Left renal pelvis (tissue), 4 donors: ENCODE measurements around the gene PSMD5. TPM values are rescaled to one million over a fixed set of nuclear protein-coding genes. Genes with fewer than 3 reads are reported as not detected.

ENCODE experiments used
- DNase-seq, 4 donors: peaks; one replicate each; pipeline ENCODE4 v3.0.0-alpha.2; 2013; ENCODE audit warnings: low read depth in 4 of 4, low spot score in 3 of 4
- polyA plus RNA-seq, 4 donors: library from polyadenylated mRNA; unstranded; fragments of 120-200 nt; gene quantifications; one replicate each; pipeline ENCODE4 v1.2.1, GENCODE V29; 2013; ENCODE audit not compliant: insufficient read length in 4 of 4

PSMD5 gene
- polyA plus RNA-seq, 4 donors: 28.7 to 36.7 (median 33.8) TPM

DNA sequence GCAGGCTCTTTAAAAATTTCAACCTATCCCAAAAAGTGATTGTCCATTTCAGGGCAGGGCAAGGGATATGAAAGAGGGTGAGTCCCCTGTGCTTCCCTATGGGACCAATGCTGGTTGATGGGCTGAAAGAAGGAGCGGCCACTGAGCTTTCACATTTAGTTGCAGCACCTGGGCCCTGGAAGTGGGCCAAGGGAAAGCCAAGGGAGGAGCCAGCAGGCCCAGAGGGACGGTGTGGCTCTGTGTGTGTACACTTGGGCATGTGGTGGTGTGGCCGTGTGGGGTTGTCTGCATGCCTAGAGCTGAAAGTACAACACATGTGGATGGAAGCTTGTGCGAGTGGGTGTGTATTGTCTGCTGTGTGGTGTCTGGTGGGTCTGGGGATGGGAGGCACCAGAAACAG is 14.0 kb upstream of the PSMD5 start:
- DNase-seq: no peak

DNA sequence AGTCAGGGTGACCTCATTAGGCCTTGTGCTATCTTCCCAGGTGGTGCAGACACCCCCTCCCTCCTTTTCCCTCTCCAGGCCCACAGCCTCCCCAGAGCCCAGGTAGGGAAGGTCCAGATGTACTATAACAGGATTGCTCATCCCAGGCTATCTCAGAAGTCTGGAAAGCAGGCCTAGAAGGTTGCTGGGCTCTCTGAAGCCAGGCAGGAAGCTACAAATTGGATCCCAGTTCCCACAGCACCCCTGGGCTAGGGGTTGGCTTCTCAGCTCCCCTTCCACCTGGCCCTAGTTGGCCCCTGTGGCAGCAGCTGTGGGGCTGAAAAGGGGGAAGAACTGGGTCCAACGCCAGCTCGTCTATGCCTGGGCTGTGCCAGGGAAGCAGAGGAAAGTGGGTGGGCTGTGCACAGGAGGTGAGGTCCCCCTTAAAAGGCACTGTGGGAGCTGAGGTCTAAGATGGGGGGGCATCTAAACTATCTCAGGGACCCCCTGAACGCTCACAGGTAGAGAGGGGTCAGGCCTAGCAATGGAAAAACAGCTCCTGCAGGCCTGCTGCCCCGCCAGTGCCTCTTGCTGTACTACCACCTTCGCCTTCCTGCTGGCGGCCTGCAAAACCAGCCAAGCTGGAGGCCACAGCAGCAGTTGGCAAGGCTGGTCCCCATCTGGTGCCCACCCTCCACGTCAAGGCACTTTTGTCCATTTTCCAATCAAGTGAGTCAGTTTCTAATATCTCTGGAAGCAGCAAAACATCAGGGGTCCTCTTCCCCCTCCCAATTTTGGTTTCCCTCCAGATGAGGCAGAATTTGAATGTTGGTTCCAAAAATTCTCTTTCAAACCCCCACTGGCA is 13.3 kb upstream of the PSMD5 start:
- DNase-seq: no peak

DNA sequence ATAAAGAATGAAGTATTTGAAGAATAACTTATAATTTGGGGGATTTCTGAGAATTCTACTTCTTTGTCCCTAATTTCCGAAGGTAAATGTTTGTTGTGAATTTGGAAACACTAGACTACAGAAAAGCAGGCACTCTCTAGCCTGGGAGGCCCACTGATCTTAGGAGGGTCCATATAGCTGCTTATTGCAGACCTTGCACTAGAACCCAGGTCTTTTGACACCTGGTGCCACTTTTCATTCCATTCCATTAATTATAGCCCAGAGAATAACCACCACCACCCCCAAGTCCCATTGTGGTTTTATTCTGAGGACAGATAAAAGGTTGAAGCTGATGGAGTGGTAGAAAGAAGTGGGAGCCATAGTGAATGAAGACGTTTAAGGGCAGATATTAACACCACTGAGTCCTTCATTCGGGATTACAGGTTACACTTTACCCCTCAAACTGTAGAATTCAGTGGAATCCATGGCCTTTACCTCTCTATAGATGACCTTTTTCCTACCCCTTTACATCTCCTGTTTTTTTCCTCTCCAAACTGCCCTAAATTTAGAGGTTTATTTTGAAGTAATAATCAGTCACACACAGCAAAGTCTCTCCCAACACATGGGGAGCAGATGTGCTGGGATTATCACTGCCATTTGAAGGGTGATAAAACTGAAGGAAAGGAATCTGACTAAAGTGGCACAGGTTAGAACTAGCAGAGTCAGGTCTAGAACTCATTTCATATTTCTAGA is 12.0 kb upstream of the PSMD5 start:
- DNase-seq: no peak

DNA sequence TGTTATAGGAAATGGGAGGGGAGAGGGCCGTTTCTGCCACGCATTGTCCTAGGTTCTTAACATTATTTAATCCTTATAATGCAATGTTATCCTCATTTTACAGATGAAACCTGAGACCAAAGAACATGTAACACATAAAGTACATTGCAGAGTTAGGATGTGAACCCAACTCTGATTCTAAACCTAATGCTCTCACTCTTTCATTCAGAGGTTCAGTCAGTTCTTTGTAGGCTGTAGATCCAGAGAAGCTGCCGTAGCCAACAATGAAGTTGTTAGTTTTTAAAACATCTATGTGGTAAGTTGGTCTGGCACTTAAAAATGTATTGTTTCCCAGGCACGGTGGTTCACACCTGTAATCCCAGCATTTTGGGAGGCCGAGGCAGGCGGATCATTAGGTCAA is 10.5 kb upstream of the PSMD5 start:
- DNase-seq: no peak

DNA sequence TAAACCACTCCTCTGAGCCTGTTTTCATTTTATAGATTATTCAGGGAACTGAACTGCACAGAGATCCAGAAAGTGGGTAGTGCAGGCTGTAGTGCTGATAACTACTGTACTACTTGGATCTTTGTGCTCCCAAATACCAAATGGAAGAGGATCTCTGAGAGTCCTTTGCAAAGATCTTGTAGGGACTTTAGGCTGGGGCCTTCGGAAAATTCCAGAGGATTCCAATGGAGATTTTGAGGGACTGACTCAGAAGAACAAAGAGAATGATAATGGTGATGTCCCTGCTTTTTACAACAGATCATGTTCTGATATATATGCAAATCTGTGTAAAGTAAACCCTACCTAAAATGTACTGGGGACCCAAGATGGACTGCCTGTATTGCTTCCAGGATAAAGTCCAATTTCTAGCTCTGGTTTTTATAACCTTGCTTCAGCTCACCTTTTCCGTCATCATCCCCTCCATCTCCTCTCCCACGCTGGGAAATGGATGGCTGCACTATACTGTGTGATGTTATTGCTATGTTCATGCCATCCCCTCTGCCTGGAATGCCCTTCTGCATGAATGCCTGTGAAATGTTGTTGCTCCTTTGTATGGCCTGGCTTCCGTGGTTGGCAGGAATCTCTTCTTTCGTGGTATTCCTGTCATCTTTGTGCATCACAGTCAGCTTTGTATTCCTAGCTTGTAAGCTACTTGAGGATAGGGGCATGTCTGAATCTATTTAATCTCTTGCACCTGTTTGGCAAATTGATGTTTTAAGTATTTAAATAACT is 9.7 kb upstream of the PSMD5 start:
- DNase-seq: peak in 1 of 4 donors; percentile 27

DNA sequence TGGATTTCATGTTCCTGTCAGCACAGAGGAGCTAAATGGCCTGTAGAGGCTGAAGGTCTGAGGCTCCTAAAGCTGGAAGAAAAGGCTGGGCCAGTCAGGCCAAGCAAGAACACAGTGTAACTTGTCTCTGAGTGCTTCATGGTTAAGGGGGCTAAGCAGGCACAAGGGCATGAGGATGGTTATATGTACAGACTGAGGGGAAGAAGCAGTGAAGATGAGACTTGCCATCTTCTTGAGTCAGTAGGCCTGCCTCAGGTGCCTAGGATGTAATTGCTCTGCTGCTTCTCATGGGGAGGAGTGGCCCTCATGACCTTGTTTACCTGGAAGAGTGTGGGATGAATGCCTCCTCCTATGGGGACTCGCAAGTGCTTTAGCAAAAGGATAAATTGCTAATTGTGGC is 8.7 kb upstream of the PSMD5 start:
- no peak for DNase-seq

DNA sequence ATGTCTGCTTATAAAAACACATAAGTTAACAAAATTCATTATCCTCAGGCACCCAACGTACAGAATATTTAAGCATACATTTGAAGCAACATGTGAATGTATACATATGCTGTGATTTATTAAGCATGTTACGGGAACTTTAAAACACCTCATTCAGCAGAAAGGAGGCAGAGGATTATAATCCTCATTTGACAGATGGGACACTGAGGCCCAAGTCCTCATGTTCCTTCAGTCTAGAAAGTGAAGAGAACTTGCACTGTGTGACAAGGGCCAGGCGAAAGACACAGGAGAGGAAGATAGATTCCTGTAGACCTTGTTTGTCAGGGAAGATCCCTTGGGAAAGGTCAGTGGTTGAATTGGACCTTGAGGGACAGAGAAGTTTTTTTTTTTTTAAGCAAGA is 7.6 kb upstream of the PSMD5 start:
- DNase-seq: no peak

DNA sequence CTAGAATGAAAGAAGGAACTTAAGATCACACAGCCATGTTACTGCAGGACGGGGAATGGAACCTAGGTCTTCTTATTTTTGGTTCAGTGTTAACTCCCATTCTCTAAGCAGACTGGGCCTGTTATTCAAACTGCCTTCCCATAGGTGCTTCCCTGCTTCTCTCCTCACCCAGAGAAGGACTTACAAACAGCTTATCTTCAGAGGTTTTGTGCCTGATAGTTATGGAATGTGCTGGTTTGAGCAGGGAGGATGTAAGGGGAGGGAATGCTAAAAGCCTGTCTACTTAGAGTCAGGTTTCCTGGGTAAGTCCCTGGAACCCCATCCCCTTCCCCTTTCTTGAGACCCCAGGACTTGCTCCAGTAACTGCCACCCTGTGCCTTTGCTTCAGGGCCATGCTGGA is 4.2 kb upstream of the PSMD5 start:
- no peak for DNase-seq

DNA sequence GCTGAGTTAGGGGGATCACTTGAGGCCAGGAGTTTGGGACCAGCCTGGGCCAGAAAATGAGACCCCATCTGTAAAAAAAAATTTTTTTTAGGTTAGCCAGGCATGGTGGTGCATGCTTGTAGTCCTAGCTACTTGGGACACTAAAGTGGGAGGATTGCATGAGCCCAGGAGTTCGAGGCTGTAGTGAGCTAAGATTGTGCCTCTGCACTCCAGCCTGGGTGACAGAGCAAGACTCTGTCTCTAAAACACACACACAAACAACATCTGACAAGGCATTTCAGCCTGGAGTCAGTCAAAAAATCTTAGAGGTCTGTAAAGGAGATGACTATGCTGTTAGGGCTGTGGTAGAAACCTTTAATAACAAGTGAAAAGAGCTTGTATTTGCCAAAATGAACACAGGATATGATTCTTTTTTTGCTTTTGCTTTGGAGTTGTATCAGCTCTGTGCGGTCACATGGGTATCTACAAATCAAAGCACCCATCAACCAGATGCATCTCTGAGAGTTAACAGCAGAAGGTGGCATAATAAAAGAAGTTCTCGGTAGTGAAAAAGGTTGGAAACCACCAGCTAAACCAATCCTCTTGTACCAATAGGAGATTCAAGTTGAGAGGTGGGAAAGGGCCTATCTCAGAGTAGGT is 3.6 kb upstream of the PSMD5 start:
- no peak for DNase-seq

DNA sequence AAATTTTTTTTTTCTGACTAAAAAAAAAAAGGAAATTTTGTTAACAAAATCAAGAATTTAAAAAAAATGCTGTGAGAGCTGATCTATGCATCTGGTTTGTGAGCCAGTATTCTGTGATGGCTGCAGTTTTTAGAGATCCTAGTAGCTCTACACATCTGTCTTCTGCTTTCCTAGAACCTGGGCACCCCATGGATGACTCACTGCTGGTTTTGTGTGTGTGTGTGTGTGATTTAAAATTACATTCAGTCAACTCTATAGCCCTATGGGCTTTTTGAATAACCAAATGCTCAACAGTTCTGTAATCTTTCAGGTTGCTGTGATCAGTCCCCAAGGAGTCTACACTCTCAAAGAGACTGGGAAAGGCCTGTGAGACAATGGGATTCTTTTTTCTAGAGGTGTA is 2.5 kb upstream of the PSMD5 start:
- no peak for DNase-seq

DNA sequence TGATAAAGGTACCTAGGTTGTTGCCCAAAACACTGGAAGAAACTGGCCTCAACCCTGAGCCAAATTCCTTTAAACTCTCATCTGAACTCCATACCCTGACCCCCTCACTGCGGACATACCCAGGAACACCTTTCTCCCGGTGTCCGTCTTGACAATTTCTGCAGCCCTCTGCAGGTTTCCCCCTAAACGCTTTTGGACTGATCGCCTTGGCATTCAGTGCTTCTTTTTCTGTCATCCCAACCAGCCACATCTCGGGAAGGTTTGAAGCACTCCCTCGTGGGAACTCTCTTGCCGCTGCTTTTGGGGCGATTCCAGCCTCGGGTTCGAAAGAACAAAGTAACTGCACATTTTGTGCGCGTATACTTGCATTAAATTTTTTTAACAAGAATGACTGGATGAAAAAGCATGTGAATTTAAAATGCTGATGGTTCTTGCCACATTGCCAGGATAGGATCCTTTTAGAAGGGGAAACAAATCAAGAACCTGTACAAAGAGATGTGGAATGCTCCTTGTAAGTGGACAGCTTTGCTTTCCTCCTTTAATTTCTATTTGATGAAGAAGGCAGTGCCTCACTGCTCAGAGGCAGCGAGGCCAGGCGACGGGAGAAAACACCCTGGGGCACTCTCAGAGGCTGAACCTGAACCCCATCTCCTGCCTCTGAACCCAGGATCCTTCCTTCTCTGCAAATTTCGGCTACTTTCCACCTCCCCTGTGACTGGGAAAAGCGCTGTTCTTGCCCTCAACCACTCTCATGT is 615 bp downstream of the PSMD5 start:
- DNase-seq: peak in 3 of 4 donors; percentile 6 to 19 (median 10)

DNA sequence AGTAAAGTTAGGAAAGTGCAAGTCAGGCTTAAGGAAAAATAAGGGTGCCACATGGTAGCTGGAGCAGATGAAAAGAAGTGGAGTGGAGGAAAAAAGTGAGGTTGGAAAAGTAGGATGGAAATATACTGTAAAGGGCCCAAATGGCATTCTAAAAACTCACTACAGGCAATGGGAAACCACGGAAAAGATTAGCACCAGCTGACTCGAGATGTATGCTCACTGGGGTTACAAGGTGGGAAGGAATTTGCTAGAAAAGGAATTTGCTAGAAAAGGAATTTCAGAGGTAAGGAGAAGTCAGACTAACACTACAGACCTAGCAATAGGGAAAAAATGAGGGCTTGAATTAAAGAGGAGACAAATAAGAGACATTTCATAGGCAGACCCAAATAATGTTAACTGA is 3.6 kb downstream of the PSMD5 start:
- no peak for DNase-seq

DNA sequence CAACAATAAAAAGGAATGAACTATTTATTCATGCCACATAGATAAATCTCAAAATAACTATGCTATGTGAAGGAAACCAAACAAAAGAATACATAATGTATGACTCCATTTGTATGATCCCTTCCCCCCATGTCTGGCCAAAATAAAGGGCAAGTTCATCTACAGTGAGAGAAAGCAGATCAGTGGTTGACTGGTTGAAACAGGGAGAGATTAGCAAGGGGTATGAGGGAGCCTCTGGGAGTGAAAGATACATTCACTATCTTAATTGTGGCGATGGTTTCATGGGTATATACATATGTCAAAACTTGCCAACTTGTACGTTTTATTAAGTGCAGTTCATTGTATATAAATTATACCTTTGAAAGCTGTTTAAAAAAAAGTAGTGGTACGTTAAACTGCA is 4.8 kb downstream of the PSMD5 start:
- no peak for DNase-seq

DNA sequence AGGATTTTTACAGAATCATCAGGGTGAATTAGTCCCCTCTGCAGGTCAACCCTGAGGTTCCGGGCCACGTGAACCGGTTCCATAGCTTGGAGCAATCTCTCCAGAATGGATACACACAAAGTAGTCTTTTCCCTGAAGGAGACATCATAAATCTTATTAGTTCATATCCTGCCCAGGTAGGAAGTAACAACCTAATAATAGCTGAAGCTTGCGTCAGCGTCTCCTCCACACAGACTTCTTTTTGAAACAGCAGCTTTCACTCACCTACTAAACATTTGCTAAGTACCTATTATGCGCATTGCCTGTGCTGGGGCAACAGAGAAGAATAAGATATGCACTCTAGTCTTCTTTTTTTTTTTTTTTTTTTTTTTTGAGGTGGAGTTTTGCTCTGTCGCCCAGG is 9.4 kb downstream of the PSMD5 start:
- no peak for DNase-seq

DNA sequence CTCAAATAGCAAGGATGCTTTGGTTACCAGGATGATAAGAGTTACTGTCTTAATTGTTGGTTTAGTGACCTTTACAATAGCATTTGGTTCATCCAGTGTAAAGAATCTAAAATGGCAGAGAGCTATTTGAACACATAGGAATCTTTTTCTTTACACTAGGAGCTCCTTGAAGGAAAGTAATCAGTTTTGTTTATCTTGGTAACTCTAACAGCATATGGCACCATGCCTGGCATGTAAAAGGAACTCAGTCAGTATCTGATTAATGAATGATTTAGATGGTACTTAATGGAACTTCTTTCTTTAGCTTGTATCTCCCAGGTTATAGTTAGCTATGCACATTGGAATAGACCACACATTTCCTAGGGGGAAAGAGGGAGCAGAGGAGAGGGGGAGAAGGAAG is 9.9 kb downstream of the PSMD5 start:
- DNase-seq: no peak

DNA sequence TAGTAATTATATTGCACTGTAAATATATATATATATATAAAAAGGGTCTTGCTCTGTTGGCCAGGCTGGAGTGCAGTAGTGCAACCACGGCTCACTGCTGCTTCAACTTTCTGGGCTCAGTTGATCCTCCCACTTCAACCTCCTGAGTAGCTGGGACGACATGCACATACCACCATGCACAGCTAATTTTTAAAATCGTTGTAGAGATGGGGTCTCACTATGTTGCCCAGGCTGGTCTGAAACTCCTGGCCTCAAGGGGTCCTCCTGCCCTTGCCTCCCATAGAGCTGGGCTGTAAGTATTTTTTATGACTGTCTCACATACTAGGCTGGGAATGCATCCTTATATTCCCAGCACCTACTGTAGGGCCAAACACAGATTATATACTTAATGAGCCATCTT is 11.9 kb downstream of the PSMD5 start:
- DNase-seq: no peak

DNA sequence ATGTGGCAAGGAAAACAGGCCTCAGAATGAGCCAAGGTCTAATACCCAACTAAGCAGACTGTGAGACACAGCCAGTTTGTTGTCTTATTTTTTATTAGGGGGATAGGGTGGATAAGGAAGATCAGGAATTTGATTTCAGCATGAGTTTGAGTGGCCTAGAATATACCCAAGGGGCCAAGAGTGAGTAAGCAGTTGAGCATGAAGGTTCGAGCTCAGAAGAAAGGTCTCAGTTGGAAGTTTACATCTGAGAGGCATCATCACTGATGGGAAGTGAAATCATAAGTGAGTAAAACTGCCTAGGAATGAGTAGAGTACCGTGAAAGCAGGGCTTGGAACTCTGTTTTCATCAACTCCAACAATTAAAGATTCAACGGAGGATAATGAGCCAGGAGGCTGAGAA is 12.6 kb downstream of the PSMD5 start:
- no peak for DNase-seq

DNA sequence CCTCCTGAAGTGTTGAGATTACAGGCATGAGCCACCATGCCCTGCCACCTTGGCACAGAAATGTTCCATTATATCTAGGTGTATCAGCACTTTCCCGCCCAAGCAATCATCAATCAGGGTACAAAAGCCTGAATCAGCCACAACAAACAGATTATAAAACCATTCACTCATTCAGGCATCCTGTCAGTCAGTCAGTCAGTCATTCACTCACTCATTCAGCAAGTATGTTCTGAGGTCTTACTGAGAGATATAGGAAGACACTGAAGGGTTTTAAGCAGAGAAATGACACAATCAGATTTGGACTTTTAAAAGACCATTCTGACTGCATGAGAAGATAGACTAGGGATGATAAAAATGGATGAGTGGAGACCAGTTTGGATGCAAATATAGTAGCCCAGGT is 13.1 kb downstream of the PSMD5 start:
- no peak for DNase-seq

DNA sequence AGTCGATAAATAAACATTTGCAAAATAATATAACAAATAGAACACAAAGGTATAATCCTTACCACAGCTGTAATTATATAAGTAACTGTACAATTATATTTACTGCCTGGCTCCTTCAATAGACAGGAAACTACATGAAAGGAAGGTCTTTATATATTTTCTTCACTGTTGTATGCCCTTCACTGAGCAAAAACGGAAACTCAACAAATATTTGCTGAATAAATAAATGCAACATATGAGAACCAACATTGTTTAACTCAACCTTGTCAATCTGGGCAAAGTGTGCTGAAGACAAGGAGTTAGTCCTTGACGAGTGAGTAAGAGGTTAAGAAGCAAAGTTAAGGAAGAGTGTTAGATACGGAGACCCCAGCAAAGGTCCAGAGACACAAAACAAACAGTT is 22.6 kb downstream of the PSMD5 start:
- no peak for DNase-seq

DNA sequence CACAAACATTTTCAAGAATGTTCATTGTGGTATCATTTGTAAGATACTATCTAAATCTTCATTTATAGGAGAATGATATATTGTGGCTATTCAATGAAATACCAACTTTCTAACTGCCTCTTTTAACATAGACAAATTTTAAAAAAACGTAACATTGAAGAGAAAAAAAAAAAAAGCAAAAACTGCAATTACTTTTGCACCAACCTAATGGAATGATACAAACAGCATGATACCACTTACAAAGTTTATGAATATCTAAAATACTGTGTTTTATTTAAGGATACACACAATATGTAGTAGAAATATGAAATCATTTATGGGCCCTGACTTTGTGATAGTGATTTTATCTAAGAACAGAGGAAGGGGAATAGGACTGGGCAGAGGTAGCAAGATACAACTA is 24.1 kb downstream of the PSMD5 start:
- DNase-seq: no peak
